ENCODE measurements around the gene PASK. TPM values are rescaled to one million over a fixed set of nuclear protein-coding genes. Genes with fewer than 3 reads are reported as not detected.

The PASK gene
- total RNA-seq, 1 experiment from 2014 or later, result 21.1 TPM

GRCh38 chr2:241096979-241097378 is 52.3 kb downstream of the PASK start:
- H3K36me3 Mint-ChIP-seq (ENCODE audit: insufficient read depth, unreplicated experiment), result peaks cover 14% of the 10 kb centered on the region
- no peaks in the 10 kb centered on the region for H3K27me3 ChIP-seq (replicated peaks; ENCODE audit: control insufficient read depth, insufficient read depth, low read length)
- 0 out of 2 replicates have a peak, but pooled peaks cover 4% of the 10 kb centered on the region for H3K4me1 ChIP-seq
- H3K36me3 ChIP-seq (ENCODE audit: control insufficient read depth, insufficient read depth, low read length), result no peaks in the 10 kb centered on the region; the same call in none of the 2 replicates
- no TSS peak for BruUV-seq (replicated peaks)
- H3K9me3 ChIP-seq, result no peaks in the 10 kb centered on the region
- H3K27me3 Mint-ChIP-seq (ENCODE audit: insufficient read depth, unreplicated experiment), result no peaks in the 10 kb centered on the region
- H3K4me1 Mint-ChIP-seq (ENCODE audit: low read depth, unreplicated experiment), result no peaks in the 10 kb centered on the region
- H3K27ac Mint-ChIP-seq (ENCODE audit: unreplicated experiment), result no peak overlapping the region
- no peak for DNase-seq
- TF ChIP-seq CTCF (IDR thresholded peaks at IDR 0.05; ENCODE audit: insufficient read depth in 1 of 2, low read depth in 1 of 2, low read length in 1 of 2, severe bottlenecking in 1 of 2, unreplicated experiment in 1 of 2), result no peak
- H3K4me3 ChIP-seq (ENCODE audit: low read depth, low read length), result no peak overlapping the region
- POLR2A ChIA-PET, result no interaction called here
- intact Hi-C loops (cut with micrococcal nuclease; ENCODE audit: unreplicated experiment), result no loop called here
- CTCF ChIA-PET, result no interaction called here
- no peaks in the 10 kb centered on the region for H3K9me3 Mint-ChIP-seq (ENCODE audit: unreplicated experiment)
- no peak overlapping the region for H3K4me3 Mint-ChIP-seq (ENCODE audit: unreplicated experiment)

GRCh38 chr2:241095594-241096290 is 53.5 kb downstream of the PASK start:
- Mint-ChIP-seq H3K9me3 (ENCODE audit: unreplicated experiment) (no peaks in the 10 kb centered on the region), H3K27me3 (ENCODE audit: insufficient read depth, unreplicated experiment) (no peaks in the 10 kb centered on the region), H3K36me3 (ENCODE audit: insufficient read depth, unreplicated experiment) (peaks cover 18% of the 10 kb centered on the region), H3K4me1 (ENCODE audit: low read depth, unreplicated experiment) (no peaks in the 10 kb centered on the region), H3K4me3 (ENCODE audit: unreplicated experiment) (no peak overlapping the region), H3K27ac (ENCODE audit: unreplicated experiment) (no peak overlapping the region)
- H3K36me3 ChIP-seq (ENCODE audit: control insufficient read depth, insufficient read depth, low read length), result no peaks in the 10 kb centered on the region; the same call in none of the 2 replicates
- DNase-seq, result no peak
- intact Hi-C loops (cut with micrococcal nuclease; ENCODE audit: unreplicated experiment), result no loop called here
- H3K9me3 ChIP-seq, result no peaks in the 10 kb centered on the region
- ChIA-PET POLR2A (no interaction called here), CTCF (no interaction called here)
- BruUV-seq (replicated peaks), result no TSS peak
- H3K27me3 ChIP-seq (replicated peaks; ENCODE audit: control insufficient read depth, insufficient read depth, low read length), result no peaks in the 10 kb centered on the region
- no peak for TF ChIP-seq CTCF (IDR thresholded peaks at IDR 0.05; ENCODE audit: insufficient read depth in 1 of 2, low read depth in 1 of 2, low read length in 1 of 2, severe bottlenecking in 1 of 2, unreplicated experiment in 1 of 2)
- no peak overlapping the region for H3K4me3 ChIP-seq (ENCODE audit: low read depth, low read length)
- H3K4me1 ChIP-seq, result 0 out of 2 replicates have a peak, but pooled peaks cover 4% of the 10 kb centered on the region

GRCh38 chr2:241094924-241095420 is 54.3 kb downstream of the PASK start:
- intact Hi-C loops (cut with micrococcal nuclease; ENCODE audit: unreplicated experiment), result no loop called here
- CTCF ChIA-PET, result no interaction called here

More at GRCh38 chr2:241094924-241095420, 54.3 kb downstream of the PASK start:
- DNase-seq, result no peak
- Mint-ChIP-seq H3K4me1 (ENCODE audit: low read depth, unreplicated experiment) (no peaks in the 10 kb centered on the region), H3K9me3 (ENCODE audit: unreplicated experiment) (no peaks in the 10 kb centered on the region), H3K36me3 (ENCODE audit: insufficient read depth, unreplicated experiment) (peaks cover 19% of the 10 kb centered on the region), H3K4me3 (ENCODE audit: unreplicated experiment) (no peak overlapping the region), H3K27ac (ENCODE audit: unreplicated experiment) (no peak overlapping the region), H3K27me3 (ENCODE audit: insufficient read depth, unreplicated experiment) (no peaks in the 10 kb centered on the region)
- BruUV-seq (replicated peaks), result no TSS peak
- no peak for TF ChIP-seq CTCF (IDR thresholded peaks at IDR 0.05; ENCODE audit: insufficient read depth in 1 of 2, low read depth in 1 of 2, low read length in 1 of 2, severe bottlenecking in 1 of 2, unreplicated experiment in 1 of 2)
- Histone ChIP-seq H3K4me1 (0 out of 2 replicates have a peak, but pooled peaks cover 4% of the 10 kb centered on the region), H3K4me3 (ENCODE audit: low read depth, low read length) (no peak overlapping the region), H3K36me3 (ENCODE audit: control insufficient read depth, insufficient read depth, low read length) (no peaks in the 10 kb centered on the region; the same call in none of the 2 replicates), H3K27me3 (replicated peaks; ENCODE audit: control insufficient read depth, insufficient read depth, low read length) (no peaks in the 10 kb centered on the region), H3K9me3 (no peaks in the 10 kb centered on the region)
- POLR2A ChIA-PET, result no interaction called here

Measured in Caco-2 (cell line).